PC-9 (cell line): Measurements from ENCODE around the gene LGALS8.

Experiments
- EZH2 ChIP-seq: fragments of 200-600 bp; sonication (generic); IDR thresholded peaks from 2 replicates; pipeline ENCODE4 v1.8.0; 2017; ENCODE audit warnings: antibody characterized with exemption, low read depth
- TF ChIP-seq, protein P1 (sequence below): fragments of 200-600 bp; sonication (generic); conservative IDR thresholded peaks from 2 replicates; pipeline ENCODE4 v1.6.1; 2017; ENCODE audit warnings: mixed run types, antibody characterized with exemption, mild to moderate bottlenecking, moderate library complexity

DNA sequence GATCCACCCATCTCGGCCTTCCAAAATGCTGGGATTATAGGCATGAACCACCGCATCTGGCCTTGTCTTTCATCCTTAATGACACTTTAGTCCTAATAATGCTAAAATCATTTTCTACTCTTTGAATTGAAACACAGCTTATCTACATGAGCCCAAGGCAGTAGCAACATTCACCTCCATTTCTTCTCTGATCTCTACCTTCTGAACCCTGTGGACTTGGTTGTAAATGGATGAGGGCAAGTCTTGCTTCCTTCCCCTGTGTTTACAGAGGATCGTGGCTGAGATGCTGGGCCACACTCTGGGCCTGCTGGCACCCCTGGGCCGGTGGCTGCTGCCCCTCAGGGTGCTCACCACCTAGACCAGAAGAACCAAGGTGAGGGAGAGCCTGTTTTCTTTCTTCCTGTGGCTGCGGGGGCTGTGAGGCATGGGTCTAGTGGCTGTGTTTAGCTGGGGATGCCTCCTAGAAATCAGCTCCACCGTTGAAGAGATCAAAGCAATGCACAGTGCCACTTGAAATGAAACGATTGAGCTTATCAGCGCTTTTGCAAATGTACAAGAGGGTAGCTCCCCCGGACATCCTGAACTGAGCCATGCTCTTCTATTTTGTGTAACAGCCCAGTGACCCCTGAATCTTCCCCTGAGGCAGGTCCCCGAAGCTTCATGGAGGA is 32.2 kb upstream of the LGALS8 start:
- TF ChIP-seq, protein P1, sequence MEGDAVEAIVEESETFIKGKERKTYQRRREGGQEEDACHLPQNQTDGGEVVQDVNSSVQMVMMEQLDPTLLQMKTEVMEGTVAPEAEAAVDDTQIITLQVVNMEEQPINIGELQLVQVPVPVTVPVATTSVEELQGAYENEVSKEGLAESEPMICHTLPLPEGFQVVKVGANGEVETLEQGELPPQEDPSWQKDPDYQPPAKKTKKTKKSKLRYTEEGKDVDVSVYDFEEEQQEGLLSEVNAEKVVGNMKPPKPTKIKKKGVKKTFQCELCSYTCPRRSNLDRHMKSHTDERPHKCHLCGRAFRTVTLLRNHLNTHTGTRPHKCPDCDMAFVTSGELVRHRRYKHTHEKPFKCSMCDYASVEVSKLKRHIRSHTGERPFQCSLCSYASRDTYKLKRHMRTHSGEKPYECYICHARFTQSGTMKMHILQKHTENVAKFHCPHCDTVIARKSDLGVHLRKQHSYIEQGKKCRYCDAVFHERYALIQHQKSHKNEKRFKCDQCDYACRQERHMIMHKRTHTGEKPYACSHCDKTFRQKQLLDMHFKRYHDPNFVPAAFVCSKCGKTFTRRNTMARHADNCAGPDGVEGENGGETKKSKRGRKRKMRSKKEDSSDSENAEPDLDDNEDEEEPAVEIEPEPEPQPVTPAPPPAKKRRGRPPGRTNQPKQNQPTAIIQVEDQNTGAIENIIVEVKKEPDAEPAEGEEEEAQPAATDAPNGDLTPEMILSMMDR = no peak
- TF ChIP-seq EZH2 = no peak
